GM19452 (cell line): ENCODE results near the gene GABRB1.

Experiments
- ATAC-seq: cut with Tn5 transposase; IDR thresholded peaks from one replicate; pipeline ENCODE4 v1.9.1; 2021; ENCODE audit not compliant: unreplicated experiment

Gene GABRB1

GRCh38 chr4:47381172-47381571, 349.8 kb downstream of the GABRB1 start:
- no peak for ATAC-seq

GRCh38 chr4:47382846-47383360, 351.5 kb downstream of the GABRB1 start:
- no peak for ATAC-seq

- no peak for ATAC-seq
Measured at GRCh38 chr4:47383829-47384427, 352.6 kb downstream of the GABRB1 start.

- no peak for ATAC-seq
Measured at GRCh38 chr4:47386146-47386545, 354.8 kb downstream of the GABRB1 start.

- no peak for ATAC-seq
Measured at GRCh38 chr4:47386561-47387235, 355.3 kb downstream of the GABRB1 start.

- ATAC-seq = no peak
Measured at GRCh38 chr4:47390428-47391125, 359.2 kb downstream of the GABRB1 start.

- ATAC-seq = peak; percentile 77
Measured at GRCh38 chr4:47391256-47391655, 359.9 kb downstream of the GABRB1 start.

- no peak for ATAC-seq
Measured at GRCh38 chr4:47406408-47406807, 375.0 kb downstream of the GABRB1 start.

- no peak for ATAC-seq
Measured at GRCh38 chr4:47410271-47410670, 378.9 kb downstream of the GABRB1 start.

- ATAC-seq = no peak
Measured at GRCh38 chr4:47413521-47413920, 382.2 kb downstream of the GABRB1 start.

- no peak for ATAC-seq
Measured at GRCh38 chr4:47415719-47416118, 384.4 kb downstream of the GABRB1 start.

- ATAC-seq = no peak
Measured at GRCh38 chr4:47418147-47418546, 386.8 kb downstream of the GABRB1 start.

GRCh38 chr4:47419296-47419695, 387.9 kb downstream of the GABRB1 start:
- no peak for ATAC-seq

GRCh38 chr4:47425628-47426027, 394.3 kb downstream of the GABRB1 start:
- ATAC-seq = no peak

GRCh38 chr4:47427935-47428334, 396.6 kb downstream of the GABRB1 start:
- ATAC-seq = no peak

GRCh38 chr4:47432749-47433148, 401.4 kb downstream of the GABRB1 start:
- no peak for ATAC-seq

GRCh38 chr4:47434931-47435330, 403.6 kb downstream of the GABRB1 start:
- ATAC-seq = no peak

GRCh38 chr4:47442980-47443379, 411.6 kb downstream of the GABRB1 start:
- ATAC-seq = peak; percentile 81

GRCh38 chr4:47444031-47444430, 412.7 kb downstream of the GABRB1 start:
- ATAC-seq = no peak

- ATAC-seq = no peak
Measured at GRCh38 chr4:47451657-47452056, 420.3 kb downstream of the GABRB1 start.

- peak; percentile 26 for ATAC-seq
Measured at GRCh38 chr4:47462799-47463234, 431.4 kb downstream of the GABRB1 start.
